Measurements from ENCODE around the gene STOX2. TPM values are rescaled to one million over a fixed set of nuclear protein-coding genes. Genes with fewer than 3 reads are reported as not detected.

The STOX2 gene
- total RNA-seq, 1 donor from 2014 or later, result 0.19 TPM

DNA sequence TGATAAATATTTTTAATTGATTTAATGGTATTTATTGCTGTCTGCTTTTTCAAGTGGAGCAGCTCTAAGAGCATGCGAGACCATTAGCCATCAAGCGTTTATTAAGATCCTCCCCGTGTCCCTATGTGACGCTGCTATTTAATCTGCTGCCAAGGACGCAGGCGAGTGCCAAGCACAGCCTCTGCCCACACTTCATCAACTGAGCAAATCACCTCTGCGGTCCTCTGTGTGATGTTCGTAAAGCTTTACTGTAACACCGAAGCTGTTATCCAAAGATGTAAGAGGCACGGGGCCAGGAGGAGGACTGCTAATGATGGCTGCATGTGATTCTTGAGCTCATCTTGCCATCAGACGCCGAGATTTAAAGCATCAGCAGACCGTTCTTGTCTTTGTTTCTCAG is 79.5 kb downstream of the STOX2 start:
- Mint-ChIP-seq H3K27me3 (ENCODE audit: unreplicated experiment) (no peaks in the 10 kb centered on the region), H3K4me1 (ENCODE audit: unreplicated experiment) (peaks cover 2% of the 10 kb centered on the region), H3K27ac (ENCODE audit: unreplicated experiment) (no peak overlapping the region)

DNA sequence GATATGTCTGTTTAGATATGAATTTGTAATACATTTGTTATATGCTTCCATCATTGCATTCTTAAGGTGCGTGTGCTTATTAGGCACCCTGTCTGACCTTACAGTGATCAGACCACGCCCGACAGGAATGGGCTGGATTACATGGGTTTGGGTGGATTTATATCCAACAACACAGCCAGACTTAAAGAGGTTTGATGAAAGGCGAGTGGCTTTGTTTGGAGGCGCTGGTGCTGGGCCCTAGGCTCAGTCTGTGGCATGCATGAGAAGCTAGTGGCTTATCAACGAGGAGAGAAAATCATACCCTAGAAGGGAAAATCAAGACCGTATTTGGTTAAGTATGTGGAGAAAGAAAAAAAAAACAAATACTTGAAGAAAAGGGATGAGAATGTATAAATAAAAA is 80.7 kb downstream of the STOX2 start:
- H3K27me3 Mint-ChIP-seq (ENCODE audit: unreplicated experiment), result no peaks in the 10 kb centered on the region
- no peaks in the 10 kb centered on the region for H3K9me3 Mint-ChIP-seq (ENCODE audit: unreplicated experiment)
- H3K36me3 Mint-ChIP-seq (ENCODE audit: unreplicated experiment), result no peaks in the 10 kb centered on the region
- DNase-seq (ENCODE audit: extremely low spot score, unreplicated experiment), result no peak
- no peak overlapping the region for H3K27ac Mint-ChIP-seq (ENCODE audit: unreplicated experiment)
- peaks cover 2% of the 10 kb centered on the region for H3K4me1 Mint-ChIP-seq (ENCODE audit: unreplicated experiment)
- TF ChIP-seq, protein P1, sequence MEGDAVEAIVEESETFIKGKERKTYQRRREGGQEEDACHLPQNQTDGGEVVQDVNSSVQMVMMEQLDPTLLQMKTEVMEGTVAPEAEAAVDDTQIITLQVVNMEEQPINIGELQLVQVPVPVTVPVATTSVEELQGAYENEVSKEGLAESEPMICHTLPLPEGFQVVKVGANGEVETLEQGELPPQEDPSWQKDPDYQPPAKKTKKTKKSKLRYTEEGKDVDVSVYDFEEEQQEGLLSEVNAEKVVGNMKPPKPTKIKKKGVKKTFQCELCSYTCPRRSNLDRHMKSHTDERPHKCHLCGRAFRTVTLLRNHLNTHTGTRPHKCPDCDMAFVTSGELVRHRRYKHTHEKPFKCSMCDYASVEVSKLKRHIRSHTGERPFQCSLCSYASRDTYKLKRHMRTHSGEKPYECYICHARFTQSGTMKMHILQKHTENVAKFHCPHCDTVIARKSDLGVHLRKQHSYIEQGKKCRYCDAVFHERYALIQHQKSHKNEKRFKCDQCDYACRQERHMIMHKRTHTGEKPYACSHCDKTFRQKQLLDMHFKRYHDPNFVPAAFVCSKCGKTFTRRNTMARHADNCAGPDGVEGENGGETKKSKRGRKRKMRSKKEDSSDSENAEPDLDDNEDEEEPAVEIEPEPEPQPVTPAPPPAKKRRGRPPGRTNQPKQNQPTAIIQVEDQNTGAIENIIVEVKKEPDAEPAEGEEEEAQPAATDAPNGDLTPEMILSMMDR (IDR thresholded peaks at IDR 0.05), result no peak
- H3K4me3 Mint-ChIP-seq (ENCODE audit: unreplicated experiment), result no peak overlapping the region

More for the DNA sequence above, 79.5 kb downstream of the STOX2 start:
- H3K4me3 Mint-ChIP-seq (ENCODE audit: unreplicated experiment), result no peak overlapping the region
- no peaks in the 10 kb centered on the region for H3K9me3 Mint-ChIP-seq (ENCODE audit: unreplicated experiment)
- no peaks in the 10 kb centered on the region for H3K36me3 Mint-ChIP-seq (ENCODE audit: unreplicated experiment)
- TF ChIP-seq, protein P1 (IDR thresholded peaks at IDR 0.05), result no peak
- DNase-seq (ENCODE audit: extremely low spot score, unreplicated experiment), result no peak

- no peaks in the 10 kb centered on the region for H3K36me3 Mint-ChIP-seq (ENCODE audit: unreplicated experiment)
- no peaks in the 10 kb centered on the region for H3K9me3 Mint-ChIP-seq (ENCODE audit: unreplicated experiment)
- H3K4me3 Mint-ChIP-seq (ENCODE audit: unreplicated experiment), result no peak overlapping the region
- H3K4me1 Mint-ChIP-seq (ENCODE audit: unreplicated experiment), result peaks cover 2% of the 10 kb centered on the region
- TF ChIP-seq, protein P1 (IDR thresholded peaks at IDR 0.05), result no peak
- no peak overlapping the region for H3K27ac Mint-ChIP-seq (ENCODE audit: unreplicated experiment)
- H3K27me3 Mint-ChIP-seq (ENCODE audit: unreplicated experiment), result no peaks in the 10 kb centered on the region
- DNase-seq (ENCODE audit: extremely low spot score, unreplicated experiment), result no peak
Observed at GRCh38 chr4:183986291-183986970, 81.3 kb downstream of the STOX2 start.

DNA sequence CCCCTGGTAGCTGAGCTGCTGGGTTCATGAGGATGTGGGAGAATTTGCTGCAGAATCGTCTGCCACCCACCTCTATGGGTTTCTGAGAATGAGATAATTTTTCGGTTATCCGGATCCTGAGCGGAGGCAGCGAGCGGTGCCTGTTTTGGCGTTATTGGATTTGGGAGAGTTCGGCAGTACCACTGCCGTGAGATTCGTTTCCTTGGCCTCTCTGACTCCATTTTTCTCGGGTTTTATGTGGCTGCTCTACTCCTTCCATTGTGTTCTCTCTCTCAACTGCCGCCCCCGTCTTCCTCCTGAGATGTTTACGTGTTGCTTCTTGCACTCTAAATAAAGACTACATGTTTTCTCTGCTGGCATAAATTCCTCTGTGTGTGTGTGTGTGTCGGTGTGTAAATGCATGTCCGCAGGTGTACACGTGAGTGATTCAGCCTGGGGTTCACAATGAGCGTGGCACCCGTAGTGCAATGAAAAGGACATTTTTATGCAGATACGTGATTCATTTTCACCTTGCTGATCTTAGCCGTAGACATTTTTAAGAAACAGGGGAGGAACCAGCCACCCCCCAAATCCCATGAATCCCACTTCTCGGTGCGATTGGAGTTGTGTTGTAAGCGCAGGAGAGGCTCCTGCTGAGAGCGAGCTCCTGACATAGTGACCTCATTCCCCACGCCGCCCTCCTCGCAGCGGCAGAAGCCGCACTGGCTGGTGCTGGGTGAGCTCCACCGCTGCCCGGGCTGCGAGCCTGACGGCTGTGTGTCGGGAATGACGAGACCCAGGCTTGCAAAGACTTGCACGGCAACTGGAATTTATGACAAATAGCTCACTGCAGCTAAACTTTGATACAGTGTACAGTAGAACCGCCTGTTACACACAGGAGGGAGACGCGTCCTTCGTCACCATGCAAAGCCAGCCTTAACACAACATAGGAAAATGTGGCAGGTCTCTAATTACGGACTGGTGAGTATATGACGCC is 82.2 kb downstream of the STOX2 start:
- Mint-ChIP-seq H3K9me3 (ENCODE audit: unreplicated experiment) (no peaks in the 10 kb centered on the region), H3K36me3 (ENCODE audit: unreplicated experiment) (no peaks in the 10 kb centered on the region), H3K27ac (ENCODE audit: unreplicated experiment) (no peak overlapping the region), H3K27me3 (ENCODE audit: unreplicated experiment) (no peaks in the 10 kb centered on the region), H3K4me3 (ENCODE audit: unreplicated experiment) (no peak overlapping the region), H3K4me1 (ENCODE audit: unreplicated experiment) (peaks cover 2% of the 10 kb centered on the region)
- DNase-seq (ENCODE audit: extremely low spot score, unreplicated experiment), result no peak
- TF ChIP-seq, protein P1 (IDR thresholded peaks at IDR 0.05), result no peak

DNA sequence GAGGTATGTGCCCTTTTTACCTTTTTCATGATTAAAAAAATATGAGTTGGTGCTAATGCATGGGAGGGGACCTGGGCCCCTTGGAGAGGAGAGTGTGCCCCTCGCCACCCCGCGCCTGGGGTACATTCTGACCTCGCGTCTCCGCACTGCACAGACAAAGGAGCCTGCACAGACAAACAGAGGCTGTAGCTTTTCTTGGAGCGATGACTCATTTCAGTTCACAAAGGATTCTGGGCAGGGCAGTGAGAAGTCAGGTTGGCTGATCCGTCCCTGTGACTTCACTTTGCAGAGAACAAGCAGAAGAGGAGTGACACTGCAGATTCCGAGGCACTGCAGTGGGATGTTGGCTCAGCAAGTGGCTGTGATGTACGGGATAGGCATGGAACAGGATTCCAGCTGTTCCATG is 82.9 kb downstream of the STOX2 start:
- no peak for DNase-seq (ENCODE audit: extremely low spot score, unreplicated experiment)
- H3K4me1 Mint-ChIP-seq (ENCODE audit: unreplicated experiment), result peaks cover 2% of the 10 kb centered on the region

More for the DNA sequence above, 82.9 kb downstream of the STOX2 start:
- TF ChIP-seq, protein P1 (IDR thresholded peaks at IDR 0.05), result no peak
- no peak overlapping the region for H3K4me3 Mint-ChIP-seq (ENCODE audit: unreplicated experiment)
- no peaks in the 10 kb centered on the region for H3K27me3 Mint-ChIP-seq (ENCODE audit: unreplicated experiment)
- H3K36me3 Mint-ChIP-seq (ENCODE audit: unreplicated experiment), result no peaks in the 10 kb centered on the region
- H3K9me3 Mint-ChIP-seq (ENCODE audit: unreplicated experiment), result no peaks in the 10 kb centered on the region
- H3K27ac Mint-ChIP-seq (ENCODE audit: unreplicated experiment), result no peak overlapping the region
